ENCODE results near the gene RPS6KB2.

RPS6KB2 gene

DNA sequence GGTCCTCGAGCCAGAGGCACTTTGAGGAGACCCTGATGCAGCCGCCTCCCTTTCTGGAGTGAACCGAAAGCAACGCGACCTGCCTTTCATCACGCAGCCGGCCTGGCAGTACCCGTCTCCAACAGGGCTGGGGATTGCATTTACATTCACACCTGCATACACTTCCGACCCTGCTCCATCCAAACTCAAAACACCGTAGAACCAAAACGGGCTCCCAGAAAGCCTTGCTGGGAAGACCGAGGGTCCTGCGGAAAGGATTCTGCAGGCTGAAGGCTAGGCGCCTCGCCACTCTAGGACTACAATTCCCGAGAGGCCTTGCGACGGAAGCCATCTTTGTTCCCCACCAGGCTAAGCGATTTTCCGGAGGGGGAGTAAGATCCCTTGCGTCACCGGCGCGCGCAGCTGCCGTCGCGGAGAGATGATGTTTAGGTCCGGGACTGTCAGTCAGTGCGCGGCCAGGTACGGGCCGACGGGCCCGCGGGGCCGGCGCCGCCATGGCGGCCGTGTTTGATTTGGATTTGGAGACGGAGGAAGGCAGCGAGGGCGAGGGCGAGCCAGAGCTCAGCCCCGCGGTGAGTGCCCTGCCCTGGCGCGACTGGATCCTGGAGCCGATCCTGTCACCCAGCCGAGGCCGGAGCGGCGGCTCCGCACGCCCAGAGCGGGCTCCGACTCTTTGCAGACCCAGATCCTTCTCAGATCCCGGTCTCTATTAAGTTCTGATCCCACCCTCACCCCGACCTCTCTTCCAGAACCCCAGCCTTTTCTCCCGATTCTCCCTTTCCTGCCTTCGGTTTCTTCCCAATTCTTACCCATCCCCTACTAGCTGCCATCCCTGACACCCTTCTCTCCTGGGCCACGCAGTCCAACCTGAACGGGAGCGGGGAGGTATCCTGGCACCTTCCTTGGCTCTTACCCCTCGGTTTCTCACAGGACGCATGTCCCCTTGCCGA, at the start of gene RPS6KB2:
Gene RPS6KB2 (plus strand): TSS at position 443 of the 950 bp plus-strand sequence. CDS start 52 bp downstream, at position 495.
- DNase-seq (ENCODE audit: low read depth) = peak; percentile 98
- TF ChIP-seq, protein P1, sequence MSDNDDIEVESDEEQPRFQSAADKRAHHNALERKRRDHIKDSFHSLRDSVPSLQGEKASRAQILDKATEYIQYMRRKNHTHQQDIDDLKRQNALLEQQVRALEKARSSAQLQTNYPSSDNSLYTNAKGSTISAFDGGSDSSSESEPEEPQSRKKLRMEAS (IDR thresholded peaks at IDR 0.05; ENCODE audit: low read depth, low read length) = peak; percentile 56; the same call in 1 of the 2 replicates
- TF ChIP-seq, protein P2, sequence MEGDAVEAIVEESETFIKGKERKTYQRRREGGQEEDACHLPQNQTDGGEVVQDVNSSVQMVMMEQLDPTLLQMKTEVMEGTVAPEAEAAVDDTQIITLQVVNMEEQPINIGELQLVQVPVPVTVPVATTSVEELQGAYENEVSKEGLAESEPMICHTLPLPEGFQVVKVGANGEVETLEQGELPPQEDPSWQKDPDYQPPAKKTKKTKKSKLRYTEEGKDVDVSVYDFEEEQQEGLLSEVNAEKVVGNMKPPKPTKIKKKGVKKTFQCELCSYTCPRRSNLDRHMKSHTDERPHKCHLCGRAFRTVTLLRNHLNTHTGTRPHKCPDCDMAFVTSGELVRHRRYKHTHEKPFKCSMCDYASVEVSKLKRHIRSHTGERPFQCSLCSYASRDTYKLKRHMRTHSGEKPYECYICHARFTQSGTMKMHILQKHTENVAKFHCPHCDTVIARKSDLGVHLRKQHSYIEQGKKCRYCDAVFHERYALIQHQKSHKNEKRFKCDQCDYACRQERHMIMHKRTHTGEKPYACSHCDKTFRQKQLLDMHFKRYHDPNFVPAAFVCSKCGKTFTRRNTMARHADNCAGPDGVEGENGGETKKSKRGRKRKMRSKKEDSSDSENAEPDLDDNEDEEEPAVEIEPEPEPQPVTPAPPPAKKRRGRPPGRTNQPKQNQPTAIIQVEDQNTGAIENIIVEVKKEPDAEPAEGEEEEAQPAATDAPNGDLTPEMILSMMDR (IDR thresholded peaks at IDR 0.05; ENCODE audit: low read depth, low read length) = no peak
- TF ChIP-seq POLR2A (IDR thresholded peaks at IDR 0.05; ENCODE audit: extremely low read depth, insufficient read length) (peak; percentile 87), MYC (IDR thresholded peaks at IDR 0.05; ENCODE audit: low read depth, low read length) (peak; percentile 81)
- peak within 1 kb of the TSS; percentile 81 for H3K4me3 ChIP-seq (ENCODE audit: low read depth, low read length)

DNA sequence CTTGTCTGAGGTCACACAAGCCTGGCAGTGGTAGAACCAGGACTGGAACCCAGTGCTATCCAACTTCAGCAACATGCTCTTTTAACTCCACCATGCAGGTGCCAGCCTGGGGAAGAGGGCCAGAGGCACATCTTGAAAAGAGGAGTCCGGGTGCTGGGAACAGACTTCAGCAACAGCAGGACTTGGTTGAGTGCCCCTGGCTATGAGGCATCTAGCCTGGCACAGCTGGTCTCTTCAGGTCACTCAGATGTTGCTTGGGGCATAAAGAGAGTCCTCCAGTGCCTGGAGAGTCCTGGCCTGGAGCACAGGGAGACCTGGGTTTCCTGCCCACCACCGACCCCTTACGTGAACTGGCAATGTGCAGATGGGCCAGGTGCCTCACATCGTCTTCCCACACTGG, 49.8 kb upstream of the RPS6KB2 start:
- TF ChIP-seq POLR2A (IDR thresholded peaks at IDR 0.05; ENCODE audit: extremely low read depth, insufficient read length) = no peak
- TF ChIP-seq, protein P2 (IDR thresholded peaks at IDR 0.05; ENCODE audit: low read depth, low read length) = no peak
- no peak for TF ChIP-seq MYC (IDR thresholded peaks at IDR 0.05; ENCODE audit: low read depth, low read length)
- TF ChIP-seq, protein P1 (IDR thresholded peaks at IDR 0.05; ENCODE audit: low read depth, low read length) = no peak
- no peak for DNase-seq (ENCODE audit: low read depth)
- H3K4me3 ChIP-seq (ENCODE audit: low read depth, low read length) = no peak overlapping the region

DNA sequence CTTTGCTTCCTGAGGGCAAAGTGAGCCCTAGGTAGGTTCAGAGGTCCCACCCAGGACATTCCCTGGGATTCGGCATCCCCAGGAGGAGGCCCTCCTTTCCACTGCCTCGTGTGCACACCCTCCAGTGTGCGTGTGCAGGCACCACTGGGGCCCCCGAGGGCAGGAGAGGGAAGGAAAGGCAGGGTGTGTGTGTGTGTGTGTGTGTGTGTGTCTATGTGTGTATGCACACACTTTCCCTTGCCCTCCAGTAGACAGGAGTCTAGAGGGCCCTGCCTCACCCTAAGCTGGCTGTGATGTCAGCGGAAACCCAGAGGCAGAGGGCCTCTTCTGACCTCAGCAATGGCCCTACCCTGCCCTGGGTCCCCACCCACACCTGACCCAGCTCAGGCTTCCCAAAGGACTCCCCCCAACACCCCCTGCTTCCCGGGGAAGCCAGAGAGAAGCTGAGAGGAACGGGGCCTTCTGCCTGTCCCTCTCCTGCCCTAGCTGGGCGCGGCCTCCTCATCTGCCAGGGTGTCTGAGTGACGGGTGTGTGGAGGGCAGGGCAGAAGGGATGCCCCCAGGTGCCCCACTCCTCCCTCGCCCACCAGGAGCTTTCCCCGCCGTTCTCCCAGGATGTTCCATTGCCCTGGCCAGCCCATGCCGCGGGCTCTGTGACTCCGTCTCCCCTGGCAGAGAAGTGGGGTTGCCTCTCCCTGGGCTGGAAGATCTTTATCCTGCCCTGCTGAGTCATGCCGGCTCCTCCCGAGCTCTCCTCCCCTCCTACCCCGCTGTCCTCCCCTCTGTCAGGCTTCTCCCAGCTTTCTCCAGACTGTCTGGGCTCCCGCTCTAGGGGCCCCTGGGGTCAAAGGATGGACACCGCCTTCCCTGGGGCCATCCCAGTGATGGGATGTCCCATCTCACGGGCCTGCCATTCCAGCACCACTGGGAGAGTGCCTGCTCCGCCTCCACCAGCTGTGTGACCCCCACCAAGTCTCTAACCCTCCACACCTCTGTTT, 48.9 kb upstream of the RPS6KB2 start:
- TF ChIP-seq MYC (IDR thresholded peaks at IDR 0.05; ENCODE audit: low read depth, low read length) = no peak
- no peak for TF ChIP-seq POLR2A (IDR thresholded peaks at IDR 0.05; ENCODE audit: extremely low read depth, insufficient read length)
- TF ChIP-seq, protein P2 (IDR thresholded peaks at IDR 0.05; ENCODE audit: low read depth, low read length) = no peak
- TF ChIP-seq, protein P1 (IDR thresholded peaks at IDR 0.05; ENCODE audit: low read depth, low read length) = no peak
- no peak for DNase-seq (ENCODE audit: low read depth)
- no peak overlapping the region for H3K4me3 ChIP-seq (ENCODE audit: low read depth, low read length)

DNA sequence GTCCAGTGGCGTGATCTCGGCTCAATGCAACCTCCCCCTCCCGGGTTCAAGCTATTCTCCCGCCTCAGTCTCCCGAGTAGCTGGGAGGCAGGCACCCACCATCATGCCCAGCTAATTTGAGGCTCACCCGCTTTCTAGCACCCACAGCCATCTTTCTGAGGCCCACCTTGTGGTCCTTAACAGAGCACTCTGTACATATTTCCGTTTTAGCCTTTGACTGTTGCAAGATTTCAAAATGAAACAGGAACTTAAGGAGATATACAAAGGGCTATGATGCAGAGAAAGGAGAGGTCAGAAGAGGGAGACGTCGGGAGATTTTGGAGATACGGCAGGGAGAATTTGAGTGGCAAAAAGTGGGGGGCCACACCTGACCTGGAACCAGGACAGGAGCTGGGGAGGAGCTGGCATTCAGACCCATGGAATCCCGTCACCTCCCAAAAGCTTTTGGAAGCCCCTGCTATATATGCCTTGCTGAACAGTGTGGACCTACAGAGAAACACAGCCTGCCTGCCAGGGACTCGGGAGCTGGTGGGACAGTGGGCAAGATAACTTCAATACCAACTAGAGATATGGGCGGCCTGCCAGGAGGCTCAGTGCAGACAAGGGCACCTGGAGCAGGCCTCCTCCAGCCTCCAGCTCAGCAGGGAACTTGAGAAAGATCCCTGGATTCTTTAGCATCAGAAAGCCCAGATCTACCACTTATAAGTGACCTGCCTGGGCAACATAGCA, 46.9 kb upstream of the RPS6KB2 start:
- TF ChIP-seq MYC (IDR thresholded peaks at IDR 0.05; ENCODE audit: low read depth, low read length) = peak; percentile 65
- TF ChIP-seq, protein P2 (IDR thresholded peaks at IDR 0.05; ENCODE audit: low read depth, low read length) = no peak
- no peak for TF ChIP-seq POLR2A (IDR thresholded peaks at IDR 0.05; ENCODE audit: extremely low read depth, insufficient read length)
- TF ChIP-seq, protein P1 (IDR thresholded peaks at IDR 0.05; ENCODE audit: low read depth, low read length) = no peak
- DNase-seq (ENCODE audit: low read depth) = peak; percentile 86
- H3K4me3 ChIP-seq (ENCODE audit: low read depth, low read length) = peak overlapping the region; percentile 6

Data from NB4 (cell line).